Stimulated activated CD8-positive, alpha-beta memory T cell treated with anti-CD3 and anti-CD28 coated beads, Interleukin-15, amount 100 ng/mL, for 1 hour (primary cell): ENCODE results near the gene TMEM44.
"Not testable (repeated sequence)": the region's sequence is repeated elsewhere in the genome, so short reads cannot be mapped to it uniquely, and the experiment has no call there.

ENCODE experiments used
- DNase-seq: peaks from one replicate; pipeline ENCODE4 v3.0.0-alpha.2; 2020; ENCODE audit warnings: low read depth

The TMEM44 gene

DNA sequence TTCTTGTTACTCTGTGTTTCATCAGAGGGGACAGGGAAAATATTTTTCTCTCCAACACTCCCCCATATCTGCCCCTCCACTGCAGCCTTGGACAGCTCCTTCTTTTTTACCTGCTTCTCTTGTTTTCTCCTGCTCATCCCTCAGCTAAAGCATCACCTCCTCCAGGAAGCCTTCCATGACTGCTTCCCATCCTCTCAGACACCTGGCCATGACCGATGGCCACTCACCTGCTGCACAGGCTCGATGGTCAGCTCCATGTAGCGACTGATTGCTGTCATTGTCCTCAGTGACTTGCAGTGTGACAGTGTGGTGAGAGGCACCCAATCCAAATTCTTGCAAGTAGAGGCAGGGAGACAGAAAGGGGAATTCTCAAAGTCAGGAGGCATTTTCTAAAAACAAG, 22.5 kb downstream of the TMEM44 start:
- DNase-seq, result no peak

DNA sequence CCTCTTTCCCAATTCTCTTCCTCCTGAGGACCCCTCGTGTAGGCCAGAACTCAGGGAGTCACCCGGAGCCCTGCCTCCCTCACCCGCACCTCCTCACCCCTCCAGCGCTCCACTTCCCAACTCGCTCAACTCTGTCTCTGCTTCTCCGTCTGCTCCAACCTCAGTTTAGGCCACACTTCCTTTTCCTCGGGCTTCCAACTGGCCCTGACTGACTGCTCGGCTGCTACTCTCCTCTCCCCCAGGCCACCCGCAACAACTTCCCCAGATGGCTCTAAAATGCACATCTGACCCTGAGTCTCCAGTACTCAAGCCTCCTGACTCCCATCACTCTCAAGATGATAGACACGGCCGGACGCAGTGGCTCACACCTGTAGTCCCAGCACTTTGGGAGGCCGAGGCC, 23.6 kb downstream of the TMEM44 start:
- DNase-seq, result no peak

DNA sequence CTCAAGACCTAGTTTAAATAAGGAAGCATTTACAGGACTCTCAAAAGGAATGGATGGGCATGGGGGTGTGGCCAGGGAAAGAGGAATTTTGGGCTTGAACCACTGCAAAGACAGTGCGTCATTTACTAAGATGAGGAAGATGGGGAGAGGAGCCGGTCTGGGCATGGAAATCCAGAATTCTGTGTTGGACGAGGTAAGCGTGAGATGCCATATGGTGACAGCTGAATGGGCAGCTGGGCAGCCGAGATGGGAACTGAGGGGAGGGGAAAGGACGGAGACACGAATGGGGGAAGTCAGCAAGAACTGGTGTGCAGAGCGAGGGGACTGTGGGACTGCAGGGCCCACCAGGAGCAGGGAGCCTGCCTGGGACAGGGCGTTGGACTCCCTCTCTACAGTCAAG, 24.2 kb downstream of the TMEM44 start:
- DNase-seq, result no peak

DNA sequence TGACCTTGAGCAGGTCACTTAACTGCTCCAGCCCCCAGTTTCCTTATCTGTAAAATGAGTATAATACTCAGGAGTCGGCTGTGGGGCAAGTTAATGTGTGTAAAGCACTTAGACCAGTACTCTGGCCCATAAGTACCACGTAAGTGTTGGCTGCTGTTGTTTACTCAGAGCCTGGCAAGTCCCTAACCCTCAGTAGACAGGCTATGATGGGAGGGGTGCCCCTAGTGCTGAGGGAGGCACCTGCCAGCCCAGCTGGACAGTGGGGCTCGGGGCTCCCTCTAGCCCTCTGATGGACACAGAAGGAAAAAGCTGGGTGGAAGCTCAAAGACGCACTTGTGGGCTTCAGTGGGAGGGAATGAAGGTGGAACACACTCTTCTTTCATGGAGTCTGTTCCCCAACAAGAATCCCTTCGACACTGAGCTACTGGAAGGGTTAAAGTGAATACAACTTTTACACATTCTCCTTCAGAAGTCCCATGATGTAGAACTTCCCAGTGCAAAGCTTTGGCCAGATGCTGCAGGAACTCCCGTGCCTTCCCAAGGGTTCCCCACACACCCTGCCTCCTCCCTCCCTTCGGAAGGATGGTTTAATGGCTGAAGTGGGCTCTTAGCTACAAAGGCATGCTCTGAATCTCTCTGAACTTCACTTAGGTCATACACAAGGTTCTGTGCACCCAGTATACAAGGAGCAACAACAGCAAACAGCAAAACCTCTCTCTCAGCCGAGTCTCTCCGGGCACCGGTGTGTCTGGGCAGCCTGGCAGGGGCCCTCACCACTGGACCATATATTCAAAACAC, 25.4 kb downstream of the TMEM44 start:
- DNase-seq, result no peak

DNA sequence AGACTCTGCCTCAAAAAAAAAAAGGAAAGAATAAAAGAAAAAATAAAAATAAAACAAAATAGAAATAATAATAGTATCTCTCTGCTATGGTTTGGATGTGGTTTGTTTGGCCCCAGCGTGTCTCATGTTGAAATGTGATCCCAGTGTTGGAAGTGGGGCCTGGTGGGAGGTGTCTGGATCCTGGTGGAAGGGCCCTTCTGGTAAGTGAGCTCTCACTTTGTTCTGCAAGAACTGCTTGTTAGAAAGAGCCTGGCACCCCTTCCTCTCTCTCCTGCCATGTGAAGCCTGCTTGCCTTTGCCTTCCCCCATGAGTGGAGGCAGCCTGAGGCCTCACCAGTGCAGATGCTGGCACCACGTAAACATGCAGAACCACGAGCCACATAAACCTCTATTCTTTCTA, 26.3 kb downstream of the TMEM44 start:
- DNase-seq, result no peak

DNA sequence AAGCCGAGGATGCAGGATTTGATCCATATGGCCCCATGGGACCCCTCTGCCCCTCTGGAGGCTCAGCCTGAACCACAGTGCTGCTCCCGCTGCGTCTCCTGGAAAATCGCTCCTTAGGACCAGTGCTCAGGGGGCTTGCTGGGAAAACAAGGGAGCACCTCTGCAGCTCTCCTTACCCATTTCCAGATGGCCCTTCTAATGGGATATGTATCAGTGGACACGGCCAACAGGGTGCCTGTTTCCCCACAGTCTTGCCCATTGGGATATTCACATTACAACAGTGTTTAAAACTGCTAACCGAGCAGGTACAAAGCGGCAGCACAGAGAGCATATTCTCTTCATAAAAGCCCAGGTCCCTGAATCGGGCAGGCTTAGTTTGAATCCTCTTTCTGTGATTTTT, 27.1 kb downstream of the TMEM44 start:
- no peak for DNase-seq

DNA sequence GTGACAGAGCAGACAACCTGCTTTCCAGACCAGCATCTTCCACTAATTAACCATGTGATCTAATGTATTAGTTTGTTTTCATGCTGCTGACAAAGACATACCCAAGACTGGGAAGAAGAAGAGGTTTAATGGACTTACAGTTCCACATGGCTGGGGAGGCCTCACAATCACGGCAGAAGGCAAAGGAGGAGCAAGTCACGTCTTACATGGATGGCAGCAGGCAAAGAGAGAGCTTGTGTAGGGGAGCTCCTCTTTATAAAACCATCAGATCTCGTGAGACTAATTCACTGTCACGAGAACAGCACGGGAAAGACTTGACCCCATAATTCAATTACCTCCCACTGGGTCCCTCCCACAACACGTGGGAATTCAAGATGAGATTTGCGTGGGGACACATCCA, 27.9 kb downstream of the TMEM44 start:
- DNase-seq, result not testable (repeated sequence)

DNA sequence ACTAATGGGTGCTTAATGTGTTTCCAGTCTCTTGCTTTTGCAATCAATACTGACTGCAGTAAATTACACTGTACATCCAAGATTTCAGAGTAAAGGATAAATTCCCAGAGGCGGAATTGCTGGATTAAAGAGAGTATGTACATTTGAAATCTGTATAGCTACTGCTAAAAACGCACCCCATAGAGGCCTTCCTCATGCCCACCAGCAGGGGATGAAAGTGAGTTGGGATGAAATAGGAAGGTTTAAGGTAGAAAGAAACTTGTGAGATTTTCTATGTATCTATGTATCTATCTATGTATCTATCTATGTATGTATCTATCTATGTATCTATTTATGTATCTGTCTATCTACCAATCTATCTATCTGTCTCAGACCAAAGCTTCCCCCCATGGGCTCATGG, 28.4 kb downstream of the TMEM44 start:
- no peak for DNase-seq

DNA sequence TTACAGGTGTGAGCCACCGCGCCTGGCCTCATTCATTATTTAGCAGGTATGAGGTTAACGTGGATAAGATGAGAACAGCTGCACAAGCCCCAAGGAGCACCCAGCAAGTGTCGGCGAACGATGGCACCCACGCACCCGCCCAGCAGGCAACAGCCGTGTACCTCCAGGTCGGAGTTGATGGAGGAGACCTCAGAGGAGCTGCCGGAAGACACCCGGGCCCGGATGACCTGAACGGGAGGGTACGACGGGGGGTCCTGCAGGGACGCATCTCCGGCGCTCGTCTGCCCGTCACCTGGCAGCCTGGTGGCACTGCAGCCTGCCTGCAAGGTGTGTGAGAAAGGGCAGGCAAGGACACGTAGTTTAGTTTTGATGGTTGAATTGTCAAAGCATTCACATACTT, 29.1 kb downstream of the TMEM44 start:
- no peak for DNase-seq

DNA sequence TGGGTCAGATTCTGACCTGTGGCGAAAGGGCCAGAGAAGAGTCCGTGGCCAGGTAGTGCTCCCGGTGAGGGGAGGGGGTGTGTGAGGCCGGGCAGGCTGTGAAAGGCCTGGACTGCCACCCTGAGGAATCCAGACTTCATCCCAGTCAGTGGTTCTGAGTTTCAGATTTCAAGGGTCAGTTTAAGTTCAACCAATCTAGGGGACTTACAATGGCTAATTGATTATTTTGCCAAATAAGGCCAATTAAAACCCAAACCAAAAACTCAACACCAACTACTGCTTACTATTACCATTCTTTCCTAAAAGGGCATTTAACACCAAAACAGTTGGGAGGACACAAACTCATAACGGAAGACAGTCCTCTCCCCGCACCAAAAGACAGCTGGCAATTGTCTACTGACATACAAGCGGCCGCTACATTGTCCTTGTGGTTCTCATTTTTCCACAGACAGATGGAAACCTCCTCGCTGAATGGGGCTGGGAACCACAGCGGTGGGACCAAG, 30.5 kb downstream of the TMEM44 start:
- no peak for DNase-seq

DNA sequence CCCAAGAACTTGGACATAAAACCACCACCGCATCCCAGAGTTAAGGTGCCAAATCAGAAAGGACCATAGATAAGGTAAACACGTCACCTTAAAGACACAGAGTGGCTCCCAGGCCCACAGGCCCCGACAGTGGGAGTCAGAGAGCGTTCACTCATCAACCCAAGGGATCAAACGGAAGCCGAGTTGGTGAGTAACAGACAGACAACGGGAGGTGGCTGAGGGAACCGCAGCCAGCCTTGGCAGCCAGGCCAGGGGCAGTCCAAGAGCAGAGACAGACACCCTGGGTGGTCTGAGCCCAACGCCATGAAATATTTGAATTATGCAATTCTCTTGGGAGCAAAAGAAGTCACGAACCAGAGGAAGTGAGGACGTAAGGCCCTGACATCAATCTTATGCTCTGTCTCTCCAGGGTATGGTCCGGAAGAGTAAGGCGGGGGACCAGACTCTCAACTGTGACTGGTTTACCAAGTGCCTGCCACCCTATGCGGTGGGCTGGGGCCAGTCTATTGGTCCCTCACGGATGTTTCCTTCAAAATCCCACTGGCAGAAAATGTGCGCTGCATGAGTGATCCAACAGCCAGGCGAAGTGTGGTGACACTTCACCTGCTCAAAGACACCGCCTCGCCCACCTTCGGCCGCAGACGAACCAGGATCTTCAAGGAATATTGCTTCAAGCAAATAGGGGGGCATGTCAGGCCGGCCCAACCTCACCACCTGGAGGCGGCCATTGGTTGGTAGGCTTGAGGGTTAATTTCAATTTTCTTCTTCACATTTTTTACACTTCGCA, 34.3 kb downstream of the TMEM44 start:
- no peak for DNase-seq

DNA sequence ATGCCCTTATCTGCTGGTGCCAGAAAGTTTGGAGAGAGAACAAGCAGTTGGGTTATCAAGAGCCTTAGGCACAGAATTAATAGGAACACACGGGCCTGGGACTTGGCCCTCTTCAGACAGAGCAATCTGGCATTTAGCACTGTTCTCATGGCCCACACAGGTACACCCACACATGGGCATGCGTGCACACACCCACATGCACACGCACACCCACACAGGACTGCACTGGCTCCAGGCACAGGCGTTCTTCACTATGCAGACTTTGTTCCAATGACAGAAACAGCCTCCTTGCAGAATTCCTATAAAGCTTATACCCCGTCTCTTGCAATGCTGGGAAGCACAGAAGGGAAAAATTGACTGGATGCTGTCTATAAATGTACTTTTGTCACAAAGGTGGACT, 36.3 kb downstream of the TMEM44 start:
- DNase-seq, result no peak

DNA sequence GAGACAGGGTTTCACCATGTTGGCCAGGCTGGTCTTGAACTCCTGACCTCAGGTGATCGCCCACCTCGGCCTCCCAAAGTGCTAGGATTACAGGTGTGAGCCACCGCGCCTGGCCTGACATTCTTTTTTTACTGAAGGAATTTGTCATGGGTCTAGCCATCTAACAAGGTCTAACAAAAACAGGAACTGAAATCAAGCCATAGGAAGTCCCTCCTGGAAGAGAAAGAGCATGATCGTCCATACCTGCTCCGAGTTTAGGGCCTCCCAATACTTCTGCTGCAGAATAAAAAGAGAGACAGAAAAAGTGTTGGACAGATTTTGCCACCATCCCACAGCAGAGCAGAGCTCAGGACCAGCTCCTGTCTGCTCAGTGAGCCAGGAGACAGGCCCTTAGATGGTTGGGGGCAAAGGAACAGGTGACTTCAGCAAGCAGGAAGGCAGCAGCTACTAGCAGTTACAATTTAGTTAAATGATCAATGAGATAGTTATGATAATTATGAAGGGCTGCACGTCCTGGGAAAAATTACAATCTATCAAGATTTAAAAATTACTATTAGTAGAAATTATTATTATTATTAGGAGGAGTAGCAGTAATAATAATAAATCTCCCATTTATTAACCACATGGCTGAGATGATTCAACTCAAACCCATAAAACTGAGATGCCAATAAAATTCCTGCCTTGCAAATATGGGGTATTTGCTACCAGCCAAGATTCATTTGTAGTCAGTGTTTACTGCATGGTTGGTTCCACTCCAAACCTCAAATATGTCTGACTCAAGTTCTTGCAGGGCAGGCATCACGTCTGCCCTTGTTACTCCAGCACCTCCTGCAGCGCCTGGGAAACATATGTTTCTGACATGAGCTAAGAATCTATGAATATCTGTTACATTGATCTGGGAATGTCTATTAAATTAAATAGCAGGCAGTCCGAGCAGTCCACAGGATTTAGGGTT, 40.1 kb downstream of the TMEM44 start:
- no peak for DNase-seq

DNA sequence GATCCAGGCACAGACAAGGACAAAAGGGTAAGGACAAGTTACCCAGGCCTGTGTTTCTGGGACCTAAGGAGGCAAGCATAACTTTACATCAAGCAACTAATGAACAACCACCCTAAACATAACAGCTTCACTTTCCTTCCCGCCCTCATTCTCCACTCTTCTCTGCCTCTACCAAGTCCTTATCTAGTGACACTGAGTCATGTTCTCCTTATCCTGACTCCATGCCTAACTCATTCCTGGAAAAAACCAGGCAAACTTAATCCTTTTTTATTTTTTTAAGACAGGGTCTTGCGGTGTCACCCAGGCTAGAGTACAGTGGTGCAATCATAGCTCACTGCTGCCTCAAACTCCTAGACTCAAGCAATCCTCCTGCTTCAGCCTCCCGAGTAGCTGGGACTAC, 44.5 kb downstream of the TMEM44 start:
- no peak for DNase-seq

DNA sequence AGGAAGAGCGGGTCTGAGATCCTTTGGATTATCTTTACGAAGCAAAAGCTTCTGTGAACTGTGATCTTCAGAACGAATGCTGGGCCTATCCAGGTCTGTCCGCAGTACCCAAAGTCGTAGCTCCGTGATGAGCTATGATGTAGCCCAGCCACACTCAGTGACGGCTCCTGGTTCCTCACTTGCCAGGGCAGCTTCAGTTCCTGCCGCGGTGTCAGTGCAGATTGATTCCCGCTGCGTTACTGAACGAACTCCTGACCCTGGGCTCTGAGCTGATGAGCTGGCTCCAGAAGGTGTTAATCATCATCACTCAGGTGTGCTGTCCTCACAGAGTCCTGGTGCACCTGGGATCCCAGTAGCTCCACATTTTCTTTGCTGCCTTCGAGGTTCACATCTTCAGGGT, 45.0 kb downstream of the TMEM44 start:
- no peak for DNase-seq

DNA sequence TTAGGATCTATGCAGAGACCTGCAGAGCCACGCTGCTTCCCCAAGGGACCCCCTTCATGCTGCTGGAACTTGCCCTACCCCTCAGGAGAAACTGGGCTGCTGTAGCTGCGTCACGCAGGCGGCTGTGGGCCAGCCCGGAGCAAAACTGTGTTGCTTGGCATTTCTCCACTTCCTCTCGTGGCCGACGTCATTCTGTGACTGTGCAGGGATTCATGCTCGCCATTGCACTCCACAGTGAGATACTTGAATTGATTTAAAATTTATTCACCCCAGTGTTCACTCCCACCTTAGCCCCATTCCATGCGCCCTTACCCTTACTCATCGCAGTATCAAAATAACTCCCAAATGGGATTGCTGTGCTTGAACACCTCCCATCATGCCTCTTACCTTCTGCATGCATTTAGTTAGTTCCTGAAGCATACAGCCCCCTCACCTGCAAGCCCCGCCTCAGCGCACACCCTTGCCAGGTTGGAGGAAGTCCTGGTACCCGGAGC, 45.7 kb downstream of the TMEM44 start:
- DNase-seq, result no peak

DNA sequence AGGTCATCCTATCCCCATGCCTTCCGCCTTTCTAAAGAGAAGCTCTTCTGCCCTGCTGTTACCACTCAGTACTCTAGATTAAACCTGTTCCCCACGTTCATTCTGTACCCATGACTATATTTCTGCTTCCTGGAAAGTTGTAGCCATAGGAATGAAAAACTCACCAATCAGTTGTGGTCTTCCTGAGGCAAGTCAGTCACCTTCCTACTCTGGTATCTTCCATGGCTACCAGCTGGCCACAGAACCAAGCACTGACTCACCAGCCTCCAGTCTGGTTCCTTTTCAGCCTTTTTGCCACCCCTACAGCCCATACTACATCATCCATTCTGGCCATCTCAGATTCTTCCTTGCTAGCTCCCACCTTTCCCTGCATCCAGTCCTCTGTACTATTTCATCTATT, 46.4 kb downstream of the TMEM44 start:
- DNase-seq, result no peak

DNA sequence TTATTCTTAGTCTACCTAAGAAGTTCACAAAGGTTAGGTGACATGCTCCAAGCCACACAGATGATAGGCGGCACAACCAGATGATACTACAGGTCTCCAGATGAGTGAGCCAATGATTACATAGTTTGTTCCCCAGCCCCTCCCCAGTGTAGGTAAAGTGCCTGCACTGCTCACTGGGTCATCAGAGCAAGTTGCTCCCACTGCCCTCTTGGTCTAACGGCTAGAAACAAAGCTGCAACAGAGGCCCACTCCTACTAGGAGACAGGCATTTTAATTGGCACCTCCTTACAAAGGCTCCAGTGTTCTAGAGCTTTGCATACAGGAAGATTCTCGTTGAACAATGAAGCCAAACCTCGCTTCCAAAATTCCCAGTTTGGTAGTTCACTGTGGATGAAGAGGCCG, 47.3 kb downstream of the TMEM44 start:
- no peak for DNase-seq

DNA sequence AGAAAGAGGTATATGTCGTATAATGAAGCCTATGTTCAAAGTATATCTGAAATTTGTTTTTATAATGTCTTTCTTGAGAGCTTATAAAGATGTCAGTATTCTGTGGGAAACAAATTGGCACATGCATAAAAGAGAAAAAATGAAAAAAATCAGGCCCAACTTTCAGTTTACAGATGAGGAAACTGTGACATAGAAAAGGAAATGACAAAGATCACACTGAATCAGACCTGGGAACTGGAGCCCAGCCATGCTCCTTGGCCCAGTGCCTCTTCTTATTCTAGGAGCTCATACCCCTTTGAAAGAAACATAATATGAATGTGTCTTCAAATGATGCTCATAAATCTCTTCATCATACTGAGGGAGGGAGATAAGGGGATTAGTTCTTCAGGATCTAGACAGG, 48.4 kb downstream of the TMEM44 start:
- DNase-seq, result no peak

DNA sequence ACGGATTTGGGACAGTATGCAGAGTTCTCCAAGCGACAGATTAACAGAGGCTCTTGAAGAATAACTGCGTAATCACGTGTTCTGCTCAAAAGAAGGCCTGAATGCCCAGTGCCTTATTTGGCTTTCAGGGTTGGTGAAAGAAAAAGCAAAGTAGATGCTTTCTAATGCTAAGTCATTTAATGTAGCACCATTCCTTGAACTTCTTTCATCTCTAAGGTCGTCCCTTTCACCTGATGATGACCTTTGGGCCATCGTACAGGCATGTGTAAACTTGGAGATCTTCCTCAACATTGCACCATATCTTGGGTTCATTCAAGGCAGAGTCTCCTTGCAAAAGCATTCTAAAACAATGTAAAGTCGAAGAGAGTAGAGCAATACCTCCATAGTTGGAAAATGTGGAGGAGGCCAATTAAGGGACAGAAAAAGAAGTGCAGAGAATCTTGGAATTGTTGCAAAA, 48.9 kb downstream of the TMEM44 start:
- no peak for DNase-seq

DNA sequence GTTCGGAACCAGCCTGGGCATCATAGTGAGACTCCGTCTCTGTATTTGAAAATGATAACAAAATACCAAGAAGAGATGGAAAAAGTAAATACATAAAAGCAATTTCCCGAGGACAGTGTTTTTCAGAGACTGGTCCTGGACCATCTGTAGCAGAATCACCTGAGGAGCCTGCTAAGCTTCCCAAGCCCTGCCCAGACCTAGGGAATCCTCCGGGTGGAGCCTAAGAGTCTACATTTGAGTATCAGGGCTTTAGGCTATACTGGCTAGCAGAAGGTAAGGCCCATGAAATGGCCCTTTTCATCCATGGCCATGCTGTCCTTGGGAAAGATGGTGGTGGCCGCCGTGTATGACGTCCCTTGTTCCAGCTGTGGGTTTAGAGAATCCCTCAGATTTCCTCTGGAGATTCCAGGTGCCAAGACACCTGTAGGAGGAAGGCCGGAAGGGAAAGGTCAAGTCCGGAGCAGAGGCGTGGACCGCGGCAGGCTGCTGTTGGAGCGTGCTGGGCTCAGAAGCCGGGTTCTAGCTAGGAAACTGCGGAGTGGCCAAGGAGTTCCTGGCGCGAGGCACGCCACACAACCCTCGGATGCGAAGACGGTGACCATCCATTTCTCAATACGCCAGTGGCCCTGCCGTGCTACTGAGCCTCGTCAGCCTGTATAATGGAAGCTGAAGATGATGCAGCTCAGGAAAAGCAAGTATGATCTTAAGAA, 50.9 kb downstream of the TMEM44 start:
- no peak for DNase-seq
